ENCODE data around the gene CSTF1.

The CSTF1 gene

DNA sequence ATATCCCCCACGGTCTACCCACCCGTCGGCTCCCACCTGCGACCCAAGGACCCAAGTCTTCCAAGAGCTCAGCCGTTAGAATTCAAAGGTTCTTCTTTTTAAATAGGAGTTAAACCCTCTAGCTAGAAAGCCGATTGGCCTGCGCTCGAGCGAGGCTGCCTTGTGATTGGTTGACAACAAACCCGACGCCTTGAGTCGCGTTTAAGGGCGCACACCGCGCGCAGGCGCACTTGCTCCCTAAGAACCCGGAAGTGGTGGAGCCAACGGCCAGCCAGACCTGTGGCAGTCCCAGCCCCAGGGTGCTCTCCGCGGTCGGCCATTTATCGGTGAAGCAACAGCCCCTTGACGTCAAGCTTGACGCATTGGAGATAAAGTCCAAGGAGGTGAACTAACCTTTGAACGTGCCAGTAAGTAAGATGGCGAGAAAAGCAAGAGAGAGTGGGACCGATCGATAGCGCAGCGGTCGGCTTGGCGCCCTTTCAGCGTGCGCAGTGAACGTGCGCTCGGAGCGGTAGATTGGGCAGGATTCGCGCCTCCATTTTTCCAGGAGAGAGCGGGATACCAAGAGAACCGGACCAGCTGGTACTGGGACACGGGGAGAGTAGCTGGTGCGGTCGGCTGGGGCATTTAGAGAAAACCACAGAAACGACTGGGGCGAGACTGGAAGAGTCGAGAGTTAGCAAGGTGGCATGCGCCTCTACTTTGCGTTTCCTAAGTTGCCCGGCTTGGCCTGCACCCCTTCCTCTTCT, at the start of gene CSTF1, which contains the start of gene AURKA:
Gene CSTF1, plus strand, starts transcription at position 514 of the 749 bp plus-strand sequence. CDS start 2,908 bp downstream, outside the sequence.
Gene AURKA, minus strand, starts transcription at position 84 of the 749 bp plus-strand sequence. CDS start 4,018 bp downstream, outside the sequence.
- peak; percentile 100 for DNase-seq

DNA sequence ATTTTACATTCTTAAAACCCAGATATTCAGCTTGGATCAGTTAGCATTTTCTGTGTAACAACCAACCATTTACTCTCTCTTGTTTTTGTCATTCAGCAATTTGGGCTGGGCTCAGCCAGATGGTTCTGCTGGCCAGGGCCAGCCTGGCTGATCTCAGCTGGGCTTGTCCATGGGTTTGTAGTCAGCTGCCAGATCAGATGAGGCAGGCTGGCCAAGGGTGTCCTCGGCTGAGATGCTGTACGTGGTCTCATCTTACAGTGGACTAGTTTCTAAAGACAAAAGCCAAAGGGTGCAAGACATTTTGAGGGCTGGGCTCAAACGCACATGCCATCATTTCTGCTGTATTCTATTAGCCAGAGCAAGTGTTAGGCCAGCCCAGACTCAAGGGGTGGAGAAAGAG, 49.7 kb upstream of the CSTF1 start:
- no peak for DNase-seq

DNA sequence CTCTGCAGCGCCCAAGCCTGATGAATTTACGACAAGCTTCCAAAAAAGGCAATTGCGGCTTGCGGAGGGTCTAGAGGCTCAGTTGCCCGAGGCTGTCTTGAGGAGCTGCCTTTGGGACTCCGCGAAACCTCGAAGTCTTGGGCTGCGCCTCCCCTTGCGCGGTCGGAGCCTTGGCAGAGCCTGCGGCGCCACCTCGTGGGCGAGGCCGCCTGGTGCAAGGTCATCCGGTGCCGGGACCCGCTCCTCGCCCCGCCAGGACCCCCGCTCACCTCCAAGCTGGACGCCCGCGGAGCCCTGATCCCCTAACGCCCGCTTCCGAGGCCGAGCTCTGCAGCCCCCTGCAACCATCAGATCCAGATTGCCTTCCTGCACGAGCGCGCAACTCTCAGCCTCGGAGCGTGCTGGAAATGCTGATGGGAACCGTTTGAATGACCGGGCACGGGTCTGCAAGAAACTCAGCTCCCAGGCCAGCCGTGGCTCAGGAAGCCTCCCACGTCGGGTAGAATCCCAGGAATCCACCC, 48.5 kb upstream of the CSTF1 start:
- DNase-seq: peak; percentile 19

DNA sequence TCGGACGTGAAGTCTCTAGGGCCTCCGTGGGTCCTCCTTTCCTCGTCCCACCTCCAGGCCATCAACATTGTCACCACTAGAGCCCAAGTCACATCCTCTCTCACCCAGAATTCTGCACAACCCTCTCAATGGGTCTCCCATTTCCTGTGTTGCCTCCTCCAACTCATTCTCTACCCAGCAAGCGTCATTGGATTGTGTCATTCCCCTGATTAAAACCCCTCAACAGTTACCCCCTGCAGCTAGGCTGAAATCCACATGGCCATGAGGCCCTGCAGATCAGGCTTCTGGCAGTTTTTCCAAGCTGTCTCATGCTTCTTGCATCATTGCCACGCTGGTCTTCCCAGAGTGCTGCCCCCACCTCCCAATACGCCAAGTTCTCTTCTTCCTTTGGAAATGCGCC, 46.5 kb upstream of the CSTF1 start:
- DNase-seq: no peak

GRCh38 chr20:56347628-56348304, 44.7 kb upstream of the CSTF1 start:
- no peak for DNase-seq

DNA sequence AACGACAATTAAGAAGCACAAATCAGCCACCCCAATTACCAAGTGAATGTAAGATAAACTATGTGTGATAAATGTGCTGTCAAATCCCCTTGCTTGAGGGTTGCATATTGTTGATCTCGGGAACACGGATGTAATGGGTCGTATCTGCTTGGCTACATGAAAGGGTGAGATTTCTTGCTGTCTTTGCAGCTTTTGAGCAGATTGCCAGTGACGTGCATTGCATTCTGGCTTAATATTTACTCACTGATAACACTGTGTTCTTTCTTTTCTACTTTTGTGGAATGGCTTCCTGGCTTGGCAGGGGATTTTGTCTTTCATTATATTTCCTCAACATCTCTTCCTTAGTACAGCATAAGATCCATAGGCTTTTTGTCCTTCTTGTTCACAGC, 44.1 kb upstream of the CSTF1 start:
- no peak for DNase-seq

DNA sequence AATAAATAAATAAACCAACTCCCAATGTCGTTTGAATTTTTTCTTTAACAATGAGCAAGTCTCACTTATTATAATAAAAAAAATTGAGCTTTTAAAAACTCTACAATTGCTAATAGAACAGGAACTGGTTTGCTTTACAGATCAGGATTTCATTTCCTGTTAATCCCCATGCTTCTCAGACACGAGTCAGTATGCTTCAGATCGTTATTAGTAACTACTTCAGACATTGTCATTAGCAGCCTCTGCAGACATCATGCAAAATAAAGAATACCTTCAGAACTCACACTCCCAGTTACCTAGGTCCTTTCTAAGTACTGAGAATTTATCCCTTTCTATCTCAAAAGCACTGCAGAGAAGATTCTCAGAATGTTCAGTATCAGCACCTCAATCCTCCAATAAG, 43.7 kb upstream of the CSTF1 start:
- no peak for DNase-seq

GRCh38 chr20:56350842-56351241, 41.6 kb upstream of the CSTF1 start:
- no peak for DNase-seq

DNA sequence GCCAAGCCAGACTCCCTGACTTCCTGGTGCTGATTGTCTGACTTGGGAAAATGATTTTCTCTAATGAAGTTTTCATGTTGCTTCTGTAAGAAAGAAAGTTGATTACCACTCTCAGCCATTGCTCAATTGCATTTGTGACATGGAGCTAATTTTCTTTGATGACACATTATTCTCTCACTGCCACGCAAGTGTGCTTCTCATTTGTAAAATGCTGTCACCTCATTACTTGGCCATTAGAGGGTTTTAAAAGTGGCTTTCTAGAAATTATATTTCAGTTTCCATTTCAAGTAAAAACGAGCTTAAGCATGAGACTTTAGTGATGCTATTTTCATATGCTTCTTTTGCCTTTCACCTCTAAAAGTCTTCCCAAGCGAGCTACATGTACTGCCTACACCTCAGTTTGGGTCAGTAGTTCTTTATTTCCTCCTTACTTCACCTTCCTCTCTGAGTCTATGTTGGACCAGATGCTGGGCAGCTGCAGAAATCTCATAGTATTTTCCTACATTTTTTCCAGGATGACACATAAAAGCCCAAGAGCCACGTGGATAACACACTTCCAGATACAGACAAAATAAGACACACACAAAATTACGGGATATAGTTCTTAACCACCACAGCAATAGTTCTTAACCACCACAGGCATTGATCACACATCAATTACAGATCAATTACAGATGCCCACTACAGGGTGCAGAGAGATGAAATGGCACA, 39.9 kb upstream of the CSTF1 start:
- no peak for DNase-seq

DNA sequence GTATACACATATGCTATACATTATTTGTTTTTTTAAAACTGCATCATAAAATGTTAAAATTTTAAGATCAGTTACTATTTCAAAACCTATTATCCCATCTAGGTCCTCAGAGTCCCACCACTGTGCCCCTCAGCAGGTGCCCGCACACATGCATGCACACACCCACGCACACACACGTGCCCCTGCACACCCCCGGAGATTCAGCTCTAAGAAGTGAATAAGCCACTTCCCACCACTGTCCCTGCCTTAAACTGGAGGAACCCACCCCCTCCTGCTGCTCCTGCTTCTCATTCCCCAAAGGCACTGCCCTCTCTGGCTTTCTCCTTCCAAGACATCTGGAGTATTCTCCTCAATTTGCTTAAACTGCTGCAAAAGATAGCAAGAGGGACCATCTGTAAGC, 39.1 kb upstream of the CSTF1 start:
- no peak for DNase-seq

GRCh38 chr20:56358070-56358469, 34.4 kb upstream of the CSTF1 start:
- DNase-seq: no peak

DNA sequence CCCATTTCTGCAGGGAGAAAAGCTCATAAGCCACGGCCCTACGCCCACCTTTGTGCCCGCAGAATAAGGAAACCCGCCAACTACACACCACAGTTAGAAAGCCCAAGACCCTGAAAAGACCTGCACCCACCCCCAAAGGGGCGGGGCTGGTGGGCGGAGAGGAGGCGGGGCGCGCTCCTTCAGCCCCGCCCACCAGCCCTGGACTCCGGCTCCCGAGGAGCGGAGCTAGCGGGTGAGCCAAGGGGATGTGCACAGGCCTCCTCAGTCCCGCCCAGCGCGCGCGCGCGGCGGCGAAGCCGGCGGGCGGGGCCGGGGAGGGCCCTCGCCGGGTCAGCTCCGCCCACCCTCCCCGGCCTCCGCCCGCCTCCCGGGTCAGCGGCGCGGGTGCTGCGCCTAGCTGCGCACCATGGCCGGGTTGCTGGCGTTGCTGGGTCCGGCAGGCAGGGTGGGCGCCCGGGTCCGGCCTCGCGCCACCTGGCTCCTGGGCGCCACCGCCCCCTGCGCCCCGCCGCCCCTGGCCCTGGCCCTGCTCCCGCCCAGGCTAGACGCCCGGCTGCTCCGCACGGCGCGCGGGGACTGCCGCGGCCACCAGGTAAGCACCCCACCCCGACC, 33.7 kb upstream of the CSTF1 start, which contains the start of gene FAM210B:
Gene FAM210B, plus strand, starts transcription at position 375 of the 612 bp plus-strand sequence. Its CDS starts 32 bp downstream, at position 407.
- DNase-seq: peak; percentile 83

- DNase-seq: peak; percentile 18
These were observed 33.0 kb upstream of the CSTF1 start for GRCh38 chr20:56359212-56360132.

GRCh38 chr20:56360133-56360907, 32.1 kb upstream of the CSTF1 start:
- DNase-seq: no peak

DNA sequence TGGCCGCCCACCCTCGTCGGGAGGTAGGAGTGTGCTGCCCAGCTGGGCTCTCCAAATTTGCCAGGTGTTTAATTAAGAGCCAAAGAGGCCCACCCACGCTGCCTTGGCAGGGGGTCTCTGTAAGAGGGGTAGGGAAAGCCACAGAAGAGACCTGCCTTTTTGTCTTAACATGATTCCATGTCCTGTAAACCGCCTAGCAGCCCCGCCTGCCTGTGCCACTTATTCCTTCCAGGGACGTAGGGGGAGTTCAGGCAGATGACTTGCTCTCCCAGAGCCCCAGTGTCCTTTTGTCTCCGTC, 31.6 kb upstream of the CSTF1 start:
- no peak for DNase-seq

- DNase-seq: no peak
These were observed 30.5 kb upstream of the CSTF1 start for GRCh38 chr20:56361900-56362299.

DNA sequence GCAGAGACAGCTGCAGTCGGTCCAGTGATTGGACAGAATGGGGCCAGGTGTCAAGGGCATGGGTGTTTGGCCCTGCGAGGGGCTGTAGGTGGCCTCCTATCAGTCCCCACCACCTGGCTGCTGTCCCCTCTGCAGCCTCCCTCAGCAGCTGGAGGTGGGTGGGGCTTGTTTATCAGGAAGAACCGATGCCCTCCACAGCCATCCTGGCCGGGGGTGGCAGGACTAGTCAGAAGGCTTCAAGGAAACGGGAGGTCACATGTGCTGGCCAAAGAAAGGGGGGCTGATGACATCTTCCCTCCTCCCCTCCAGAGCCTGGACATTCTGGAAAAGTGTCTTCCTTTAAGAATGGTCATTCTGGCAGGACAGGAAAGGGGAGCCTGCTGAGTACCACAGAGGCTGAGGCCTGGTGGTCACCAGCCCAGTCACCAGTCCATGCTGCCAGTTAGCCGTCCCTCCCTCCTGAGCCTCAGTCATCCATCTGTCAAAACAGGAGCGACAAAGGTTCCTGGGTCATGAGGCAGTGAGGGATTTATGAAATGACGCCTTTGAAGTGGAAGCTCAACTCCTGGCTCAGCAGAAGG, 29.5 kb upstream of the CSTF1 start:
- DNase-seq: no peak

GRCh38 chr20:56363491-56363890, 29.0 kb upstream of the CSTF1 start:
- DNase-seq: no peak

- no peak for DNase-seq
These were observed 23.9 kb upstream of the CSTF1 start for GRCh38 chr20:56368351-56369134.

DNA sequence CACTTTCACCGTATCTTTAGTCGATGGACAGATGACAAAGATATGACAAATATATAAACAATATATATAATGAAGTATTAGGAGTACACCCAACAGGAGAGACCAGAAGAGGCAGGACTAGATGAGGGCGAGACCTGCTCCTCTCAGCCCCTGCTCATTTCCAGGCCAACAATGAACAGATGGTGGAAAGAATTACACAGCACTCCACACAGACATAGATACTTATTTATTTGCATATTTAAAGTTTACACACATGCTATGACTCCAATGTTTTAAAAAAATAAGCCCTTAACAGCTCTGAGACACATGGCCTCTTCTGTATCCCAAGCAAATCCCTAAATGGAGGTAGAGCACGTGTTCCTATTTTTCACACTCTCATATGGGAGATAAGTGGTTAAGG, 23.3 kb upstream of the CSTF1 start:
- DNase-seq: no peak

Measured in activated naive CD4-positive, alpha-beta T cell treated with Interleukin-2 at 50 U/mL for 16 hours (primary cell).